Activated CD8-positive, alpha-beta T cell treated with anti-CD3 and anti-CD28 coated beads for 36 hours (primary cell): Measurements from ENCODE around the gene HMGCS1. TPM values are rescaled to one million over a fixed set of nuclear protein-coding genes. Genes with fewer than 3 reads are reported as not detected.

Experiments used
- ATAC-seq: fragments of 200-7000 bp; cut with Tn5 transposase; one replicate; pipeline ENCODE4 v1.10.0; 2021; ENCODE audit warnings: mild to moderate bottlenecking, moderate library complexity
- CTCF ChIA-PET: fragments of 350-600 bp; sonication (Branson Sonifier 250); formaldehyde crosslinking; loops from one replicate; lab custom pipeline; 2021; ENCODE audit warnings: antibody characterized with exemption; lab: Charles Lee
- POLR2A ChIA-PET: fragments of 350-600 bp; sonication (Branson Sonifier 250); formaldehyde crosslinking; loops from one replicate; lab custom pipeline; 2021; ENCODE audit warnings: antibody characterized with exemption; lab: Charles Lee
- DNase-seq: peaks from one replicate; pipeline ENCODE4 v3.0.0-alpha.2; 2020
- H3K27ac Mint-ChIP-seq: one replicate; pipeline ENCODE4 v1.8.0; 2021; ENCODE audit warnings: mild to moderate bottlenecking, mixed read lengths
- H3K27me3 Mint-ChIP-seq: one replicate; pipeline ENCODE4 v1.8.0; 2021; ENCODE audit warnings: mixed read lengths
- H3K36me3 Mint-ChIP-seq: one replicate; pipeline ENCODE4 v1.8.0; 2021; ENCODE audit warnings: low read depth, mixed read lengths
- H3K4me1 Mint-ChIP-seq: one replicate; pipeline ENCODE4 v1.8.0; 2021; ENCODE audit warnings: low read depth, mixed read lengths
- H3K4me3 Mint-ChIP-seq: one replicate; pipeline ENCODE4 v1.8.0; 2021; ENCODE audit warnings: mild to moderate bottlenecking, moderate library complexity, mixed read lengths
- H3K9me3 Mint-ChIP-seq: one replicate; pipeline ENCODE4 v1.8.0; 2021; ENCODE audit warnings: mixed read lengths
- intact Hi-C: fragments of 100-400 bp; cut with micrococcal nuclease; formaldehyde crosslinking; loops from one replicate; pipeline ENCODE4 v1.10.0; 2022
- total RNA-seq, 2 experiments: library from RNA; stranded (reverse); gene quantifications; one replicate each; pipeline ENCODE4 v1.2.3, GENCODE V29; 2021
- TF ChIP-seq, protein P1 (sequence below): fragments of 200-600 bp; IDR thresholded peaks from one replicate; pipeline ENCODE4 v1.8.0; 2022; ENCODE audit warnings: antibody characterized with exemption, mild to moderate bottlenecking

HMGCS1 gene
- total RNA-seq, 2 experiments from 2014 or later = 63.6 to 65.7 TPM

- no peak for DNase-seq
- intact Hi-C loops = no loop called here
- POLR2A ChIA-PET = no interaction called here
- ATAC-seq = no peak
- H3K4me3 Mint-ChIP-seq = no peak overlapping the region
- H3K9me3 Mint-ChIP-seq = peaks cover 5% of the 10 kb centered on the region
- no peaks in the 10 kb centered on the region for H3K36me3 Mint-ChIP-seq
- TF ChIP-seq, protein P1, sequence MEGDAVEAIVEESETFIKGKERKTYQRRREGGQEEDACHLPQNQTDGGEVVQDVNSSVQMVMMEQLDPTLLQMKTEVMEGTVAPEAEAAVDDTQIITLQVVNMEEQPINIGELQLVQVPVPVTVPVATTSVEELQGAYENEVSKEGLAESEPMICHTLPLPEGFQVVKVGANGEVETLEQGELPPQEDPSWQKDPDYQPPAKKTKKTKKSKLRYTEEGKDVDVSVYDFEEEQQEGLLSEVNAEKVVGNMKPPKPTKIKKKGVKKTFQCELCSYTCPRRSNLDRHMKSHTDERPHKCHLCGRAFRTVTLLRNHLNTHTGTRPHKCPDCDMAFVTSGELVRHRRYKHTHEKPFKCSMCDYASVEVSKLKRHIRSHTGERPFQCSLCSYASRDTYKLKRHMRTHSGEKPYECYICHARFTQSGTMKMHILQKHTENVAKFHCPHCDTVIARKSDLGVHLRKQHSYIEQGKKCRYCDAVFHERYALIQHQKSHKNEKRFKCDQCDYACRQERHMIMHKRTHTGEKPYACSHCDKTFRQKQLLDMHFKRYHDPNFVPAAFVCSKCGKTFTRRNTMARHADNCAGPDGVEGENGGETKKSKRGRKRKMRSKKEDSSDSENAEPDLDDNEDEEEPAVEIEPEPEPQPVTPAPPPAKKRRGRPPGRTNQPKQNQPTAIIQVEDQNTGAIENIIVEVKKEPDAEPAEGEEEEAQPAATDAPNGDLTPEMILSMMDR = no peak
- no peaks in the 10 kb centered on the region for H3K4me1 Mint-ChIP-seq
- no peak overlapping the region for H3K27ac Mint-ChIP-seq
- H3K27me3 Mint-ChIP-seq = peaks cover 5% of the 10 kb centered on the region
- CTCF ChIA-PET = no interaction called here
Observed at GRCh38 chr5:43354774-43355173, 41.6 kb upstream of the HMGCS1 start.

GRCh38 chr5:43353668-43354067, 40.5 kb upstream of the HMGCS1 start:
- ChIA-PET CTCF (interaction anchor here (0.7 to 1.3 kb wide), 2 partner anchors 11 to 36 kb away, joined by 3 to 4 read pairs; no protein-coding TSS in a partner anchor), POLR2A (no interaction called here)
- TF ChIP-seq, protein P1 = no peak
- Mint-ChIP-seq H3K36me3 (no peaks in the 10 kb centered on the region), H3K27ac (no peak overlapping the region), H3K27me3 (peaks cover 5% of the 10 kb centered on the region), H3K4me3 (no peak overlapping the region), H3K4me1 (no peaks in the 10 kb centered on the region), H3K9me3 (no peaks in the 10 kb centered on the region)
- intact Hi-C loops = no loop called here
- DNase-seq = no peak
- ATAC-seq = no peak

DNA sequence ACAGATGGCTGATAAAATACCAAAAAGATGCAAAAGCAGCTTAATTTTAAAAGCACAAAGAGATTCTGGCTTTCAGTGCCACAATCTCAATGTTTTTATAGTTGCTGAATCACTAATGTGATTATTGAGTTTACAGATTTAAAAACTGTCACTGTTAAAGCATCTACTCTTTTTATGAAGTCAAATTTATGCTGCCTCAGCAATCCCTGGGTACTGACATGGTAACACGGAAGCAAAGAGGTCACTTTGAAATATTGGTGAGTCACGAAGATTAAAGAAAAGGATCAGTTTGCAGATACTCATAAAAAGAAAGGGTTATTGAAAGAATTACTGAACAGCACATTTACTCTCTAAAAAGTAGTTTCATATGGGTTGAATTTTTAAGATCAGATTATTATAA, 39.7 kb upstream of the HMGCS1 start:
- intact Hi-C loops = no loop called here
- CTCF ChIA-PET = interaction anchor here (0.9 to 2.1 kb wide), 4 partner anchors 9 to 37 kb away, joined by 3 to 9 read pairs (median 4); no protein-coding TSS in a partner anchor
- H3K4me3 Mint-ChIP-seq = no peak overlapping the region
- no peaks in the 10 kb centered on the region for H3K36me3 Mint-ChIP-seq
- DNase-seq (no peak), ATAC-seq (no peak)
- no peak overlapping the region for H3K27ac Mint-ChIP-seq
- H3K9me3 Mint-ChIP-seq = no peaks in the 10 kb centered on the region
- H3K27me3 Mint-ChIP-seq = peaks cover 5% of the 10 kb centered on the region
- POLR2A ChIA-PET = no interaction called here
- TF ChIP-seq, protein P1 = no peak
- H3K4me1 Mint-ChIP-seq = no peaks in the 10 kb centered on the region

GRCh38 chr5:43352131-43352530, 38.9 kb upstream of the HMGCS1 start:
- TF ChIP-seq, protein P1 = no peak
- H3K27me3 Mint-ChIP-seq = peaks cover 5% of the 10 kb centered on the region
- no peaks in the 10 kb centered on the region for H3K36me3 Mint-ChIP-seq
- DNase-seq (no peak), ATAC-seq (no peak)
- H3K4me1 Mint-ChIP-seq = no peaks in the 10 kb centered on the region
- intact Hi-C loops = no loop called here
- ChIA-PET POLR2A (interaction anchor here (0.6 kb wide), 1 partner anchor 14 kb away, joined by 3 read pairs; no protein-coding TSS in a partner anchor), CTCF (interaction anchor here (1.5 to 2.1 kb wide), 2 partner anchors 13 to 37 kb away, joined by 4 to 9 read pairs; no protein-coding TSS in a partner anchor)
- H3K9me3 Mint-ChIP-seq = no peaks in the 10 kb centered on the region
- no peak overlapping the region for H3K4me3 Mint-ChIP-seq
- no peak overlapping the region for H3K27ac Mint-ChIP-seq

DNA sequence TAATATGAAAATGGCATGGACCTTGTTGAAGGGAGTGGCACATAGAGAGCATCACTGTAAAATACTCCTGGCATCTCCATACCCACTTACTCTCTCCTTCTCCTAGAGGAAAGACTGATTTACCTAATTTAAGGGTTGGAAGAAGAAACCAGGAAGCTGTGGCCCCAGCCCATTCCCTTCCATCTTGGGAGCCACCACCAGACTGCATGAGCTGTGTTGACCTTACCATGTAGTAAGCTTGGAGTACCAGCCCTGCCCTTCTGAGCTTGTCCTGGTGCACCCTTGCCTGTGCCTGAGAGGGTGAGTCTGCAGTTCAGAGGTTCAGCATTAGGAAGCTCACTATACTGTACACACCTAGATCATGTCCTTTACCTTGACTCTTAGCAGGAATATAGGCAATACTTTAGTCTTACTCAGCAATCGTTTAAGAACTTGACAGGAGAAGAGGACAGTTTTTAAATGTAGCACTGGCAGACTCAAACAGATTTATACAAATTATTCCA, 35.7 kb upstream of the HMGCS1 start:
- intact Hi-C loops = no loop called here
- ChIA-PET POLR2A (interaction anchor here (1.7 kb wide), 1 partner anchor 12 kb away, joined by 3 read pairs; no protein-coding TSS in a partner anchor), CTCF (no interaction called here)
- TF ChIP-seq, protein P1 = no peak
- ATAC-seq (no peak), DNase-seq (no peak)
- H3K36me3 Mint-ChIP-seq = no peaks in the 10 kb centered on the region
- no peak overlapping the region for H3K27ac Mint-ChIP-seq
- H3K4me3 Mint-ChIP-seq = no peak overlapping the region
- peaks cover 3% of the 10 kb centered on the region for H3K9me3 Mint-ChIP-seq
- peaks cover 4% of the 10 kb centered on the region for H3K27me3 Mint-ChIP-seq
- no peaks in the 10 kb centered on the region for H3K4me1 Mint-ChIP-seq
